Activated CD4-positive, alpha-beta T cell treated with anti-CD3 and anti-CD28 coated beads, Interleukin-2, amount 50 U/mL, for 48 hours (primary cell): ENCODE data around the gene ABCB4.

Experiments
- DNase-seq, 2 experiments: peaks; one replicate each; pipeline ENCODE4 v3.0.0-alpha.2; 2020

Gene ABCB4

DNA sequence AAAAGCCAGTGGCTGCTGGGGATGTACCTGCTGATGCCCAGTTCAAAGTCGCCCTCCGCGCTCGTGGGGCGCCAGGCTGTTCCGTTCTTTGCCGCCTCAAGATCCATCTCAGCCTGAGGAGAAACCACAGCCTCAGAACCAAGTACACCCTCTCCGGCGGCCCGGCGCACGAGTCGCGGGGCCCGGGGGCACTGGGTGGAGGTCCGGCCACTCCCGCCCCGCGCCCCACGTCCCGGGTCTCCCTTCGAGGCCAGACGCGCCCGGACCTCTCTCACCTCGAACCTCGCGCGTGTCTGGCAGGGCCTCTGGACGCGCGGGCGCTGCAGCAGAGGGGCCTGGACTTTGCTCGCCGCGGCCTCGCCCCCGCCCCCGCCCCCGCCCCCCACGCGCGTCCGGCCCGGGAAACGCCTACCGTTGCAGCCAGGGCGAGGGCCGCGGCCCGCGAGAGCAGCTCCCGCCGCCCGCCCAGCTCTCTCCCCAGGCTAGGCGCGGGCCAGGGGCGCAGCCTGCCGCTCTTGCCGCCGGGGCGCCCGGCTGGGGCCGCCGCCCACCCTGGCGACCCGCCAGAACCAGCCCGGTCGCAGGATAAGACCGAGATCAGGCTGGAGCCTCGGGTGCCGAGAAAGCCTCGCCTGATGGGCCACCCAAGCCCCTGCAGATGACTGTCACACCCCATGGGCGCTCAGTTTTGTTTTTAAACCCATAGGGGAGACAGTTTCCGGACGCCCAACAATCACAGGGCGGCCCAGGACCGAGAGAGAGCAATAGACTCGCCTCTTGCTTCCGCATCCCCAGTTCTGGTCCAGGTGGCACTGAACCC is at the start of gene ABCB4:
Gene ABCB4, minus strand, starts transcription at position 322 of the 820 bp plus-strand sequence. Its CDS starts 215 bp downstream, at position 107.
- DNase-seq = peak in 1 of 2 experiments; percentile 4

- no peak for DNase-seq
These were observed 43.3 kb upstream of the ABCB4 start for GRCh38 chr7:87518735-87519134.

GRCh38 chr7:87517891-87518290 is 42.4 kb upstream of the ABCB4 start:
- no peak for DNase-seq

GRCh38 chr7:87517136-87517815 is 41.8 kb upstream of the ABCB4 start:
- DNase-seq = no peak

DNA sequence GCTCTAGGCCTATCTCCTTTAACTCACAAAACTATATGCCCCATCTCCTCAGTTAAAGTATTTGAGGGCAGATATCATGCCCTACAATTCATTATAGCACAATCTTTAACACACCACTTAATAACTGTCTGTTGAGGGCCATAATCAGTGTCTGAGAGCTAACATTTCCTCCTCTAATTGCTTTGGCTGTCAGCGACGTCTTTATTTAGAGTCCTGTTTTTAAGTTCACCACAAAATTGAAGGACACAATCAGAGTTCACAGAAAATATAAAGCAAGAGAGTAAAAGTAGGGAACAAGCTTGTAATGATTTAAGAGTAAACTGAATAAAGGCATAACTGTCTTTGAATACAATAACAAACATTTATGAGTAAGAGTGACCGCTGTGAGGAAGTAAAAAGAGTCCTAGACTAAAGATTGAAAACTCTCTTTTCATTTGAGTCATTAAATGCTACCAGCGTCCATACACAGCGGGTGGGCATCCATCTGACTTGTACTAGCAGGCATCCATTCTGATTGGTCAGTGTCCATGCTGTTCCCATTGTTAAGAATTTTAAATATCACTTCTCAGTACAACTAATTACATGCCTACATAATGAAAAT is 38.4 kb upstream of the ABCB4 start:
- no peak for DNase-seq

- no peak for DNase-seq
These were observed 37.4 kb upstream of the ABCB4 start for GRCh38 chr7:87512906-87513305.

DNA sequence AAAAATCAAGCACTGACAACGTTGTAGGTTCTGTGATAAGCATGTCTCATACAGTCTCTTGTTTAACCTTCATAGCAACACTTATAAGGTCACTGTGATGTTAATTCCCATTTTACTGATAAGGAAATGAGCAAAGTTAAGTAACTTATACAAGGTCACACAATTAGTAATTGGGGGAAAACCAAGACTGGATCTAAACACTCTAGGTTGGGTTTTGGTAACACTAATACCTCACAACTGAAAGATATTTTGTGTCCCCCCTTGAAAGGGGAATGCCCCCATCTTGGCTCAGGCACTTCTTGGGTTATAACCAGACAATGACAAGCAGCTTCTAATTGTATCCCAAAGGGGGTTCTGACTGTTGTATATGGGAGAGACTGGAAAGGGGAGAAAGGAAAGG is 36.0 kb upstream of the ABCB4 start:
- no peak for DNase-seq

DNA sequence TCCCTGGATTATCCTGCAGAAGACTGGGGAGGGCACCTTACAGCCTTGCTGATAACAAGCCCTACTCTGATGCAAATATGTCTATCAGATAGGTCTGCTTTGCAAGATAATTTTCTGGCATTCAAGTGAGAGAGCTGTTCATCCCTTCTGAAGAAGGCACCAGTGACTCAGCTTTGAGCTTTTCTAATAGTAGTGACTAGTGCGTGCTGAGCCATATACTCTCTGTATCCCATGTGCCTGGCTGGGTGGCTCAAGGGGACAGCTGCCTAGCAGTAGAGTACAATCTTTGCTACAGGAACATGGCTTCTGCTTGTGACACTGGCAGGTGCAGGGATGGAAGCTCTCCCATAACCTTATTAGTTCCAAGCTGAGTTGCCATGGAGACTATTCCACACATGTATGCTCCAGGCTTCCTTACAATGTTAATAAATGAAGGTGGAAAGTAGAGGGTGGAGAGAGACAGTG is 35.0 kb upstream of the ABCB4 start:
- no peak for DNase-seq

DNA sequence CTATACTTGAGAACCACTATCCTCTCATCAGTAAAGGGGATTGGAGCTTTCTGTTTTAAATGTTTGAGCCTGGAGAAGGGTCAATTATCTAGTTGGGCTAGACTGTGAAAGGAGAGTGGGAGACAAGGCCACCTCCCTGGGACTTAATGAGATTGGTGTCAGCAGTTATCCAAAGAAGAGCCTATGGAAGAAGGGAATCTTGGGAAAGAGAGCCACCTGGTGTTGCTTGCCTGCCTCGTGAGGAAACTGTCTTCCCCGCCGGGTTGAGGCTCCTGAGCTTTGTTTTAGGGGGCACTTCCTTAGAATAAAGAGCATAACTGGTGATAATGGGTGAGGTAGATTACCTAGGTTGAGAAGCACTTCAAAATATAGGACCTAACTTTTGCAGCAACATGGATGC is 32.0 kb upstream of the ABCB4 start:
- DNase-seq = no peak

DNA sequence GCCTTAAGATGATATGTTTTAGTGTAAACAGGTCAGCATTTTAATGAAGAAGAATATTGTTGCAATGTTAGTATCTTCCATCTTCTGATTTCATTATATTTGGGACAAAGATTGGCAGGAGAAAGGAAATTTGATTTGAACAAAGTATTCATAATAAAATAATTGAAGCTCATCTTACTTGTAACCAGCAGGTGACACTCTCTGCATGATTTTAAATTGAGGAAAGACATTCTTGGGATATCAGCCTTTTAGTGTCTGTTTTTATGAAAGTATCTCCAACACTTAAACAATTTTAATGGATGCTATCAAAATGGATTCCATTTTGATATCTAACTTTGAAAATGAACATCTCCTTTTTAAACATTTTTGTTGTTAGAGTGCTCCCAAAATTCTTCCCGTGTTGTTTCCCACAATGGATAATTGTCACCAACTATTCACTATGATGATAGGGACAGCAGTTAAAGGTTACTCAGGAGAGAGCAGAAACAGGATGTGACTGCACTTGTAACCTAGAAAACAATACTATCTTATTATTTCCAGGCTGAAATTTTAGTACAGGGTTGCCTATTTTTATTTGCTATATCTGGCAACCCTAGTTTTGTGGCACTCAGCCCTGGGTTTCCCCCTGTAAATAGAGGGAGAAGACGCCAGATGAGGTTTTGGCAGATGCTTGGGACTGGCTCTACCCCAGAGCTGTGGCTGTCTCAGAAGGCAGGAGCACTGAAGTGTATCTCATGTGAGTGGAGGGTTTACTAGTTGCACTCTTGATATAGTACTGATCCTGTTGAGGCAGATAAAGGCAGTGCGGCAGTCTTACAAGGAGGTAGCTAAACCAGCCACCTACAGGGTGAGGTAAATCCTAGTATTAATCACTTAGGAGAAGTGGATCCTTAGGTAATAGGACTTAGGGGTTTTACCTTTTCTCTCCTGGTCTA is 31.0 kb upstream of the ABCB4 start:
- no peak for DNase-seq

GRCh38 chr7:87505557-87506245 is 30.2 kb upstream of the ABCB4 start:
- DNase-seq = no peak

DNA sequence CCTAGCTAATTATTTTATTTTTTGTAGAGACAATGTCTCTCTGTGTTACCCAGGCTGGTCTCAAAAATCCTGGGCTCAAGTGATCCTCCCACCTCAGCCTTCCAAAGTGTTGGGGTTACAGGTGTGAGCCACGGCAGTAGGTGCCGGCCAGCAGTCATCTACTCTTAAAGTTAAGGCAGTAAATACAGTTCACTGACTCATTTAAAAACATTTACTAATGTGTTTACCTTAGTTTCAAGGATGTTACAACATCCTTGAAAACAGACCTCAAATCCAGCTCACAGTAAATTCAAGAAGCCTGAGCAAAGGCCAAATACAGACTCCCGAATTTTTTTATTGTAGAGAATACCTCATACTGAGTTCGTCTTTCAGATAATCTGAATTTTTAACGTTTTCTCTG is 29.6 kb upstream of the ABCB4 start:
- no peak for DNase-seq

GRCh38 chr7:87499494-87499893 is 24.0 kb upstream of the ABCB4 start:
- no peak for DNase-seq

- DNase-seq = no peak
These were observed 23.4 kb upstream of the ABCB4 start for GRCh38 chr7:87498893-87499292.

- no peak for DNase-seq
These were observed 22.0 kb upstream of the ABCB4 start for GRCh38 chr7:87497482-87497881.

- no peak for DNase-seq
These were observed 19.9 kb upstream of the ABCB4 start for GRCh38 chr7:87495366-87495765.

DNA sequence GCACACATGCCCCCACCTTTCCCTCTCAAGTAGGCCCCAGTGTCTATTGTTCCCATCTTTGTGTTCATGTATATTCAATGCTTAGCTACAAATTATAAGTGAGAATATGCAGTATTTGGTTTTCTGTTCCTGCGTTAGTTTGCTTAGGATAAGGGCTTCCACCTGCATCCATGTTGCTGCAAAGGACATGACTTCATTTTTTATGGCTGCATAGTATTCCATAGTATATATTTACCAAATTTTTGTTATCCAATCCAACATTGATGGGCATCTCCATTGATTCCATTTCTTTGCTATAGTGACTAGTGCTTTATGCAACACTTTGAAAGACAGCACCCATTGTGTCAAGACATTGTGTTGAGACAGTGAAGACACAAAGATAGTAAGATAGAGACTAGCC is 19.0 kb upstream of the ABCB4 start:
- no peak for DNase-seq

DNA sequence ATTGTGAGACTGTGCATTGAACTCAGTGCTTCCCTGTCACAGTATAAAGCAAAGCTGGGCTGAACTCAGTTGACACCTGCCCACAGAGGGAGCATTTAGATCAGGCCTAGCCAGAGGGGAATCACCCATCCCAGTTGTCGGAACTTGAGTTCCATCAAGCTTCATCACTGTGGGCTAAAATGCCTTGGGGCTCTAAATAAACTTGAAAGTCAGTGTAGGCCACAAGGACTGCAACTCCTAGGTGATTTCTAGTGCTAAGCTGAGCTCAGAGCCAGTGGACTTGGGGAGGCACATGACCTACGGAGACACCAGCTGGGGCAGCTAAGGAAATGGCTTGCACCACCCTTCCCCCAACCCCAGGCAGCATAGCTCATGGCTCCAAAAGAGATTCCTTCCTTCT is 7.7 kb upstream of the ABCB4 start:
- no peak for DNase-seq

GRCh38 chr7:87482115-87482514 is 6.6 kb upstream of the ABCB4 start:
- no peak for DNase-seq

- DNase-seq = no peak
These were observed 4.9 kb upstream of the ABCB4 start for GRCh38 chr7:87480386-87480785.

GRCh38 chr7:87479951-87480350 is 4.5 kb upstream of the ABCB4 start:
- no peak for DNase-seq

DNA sequence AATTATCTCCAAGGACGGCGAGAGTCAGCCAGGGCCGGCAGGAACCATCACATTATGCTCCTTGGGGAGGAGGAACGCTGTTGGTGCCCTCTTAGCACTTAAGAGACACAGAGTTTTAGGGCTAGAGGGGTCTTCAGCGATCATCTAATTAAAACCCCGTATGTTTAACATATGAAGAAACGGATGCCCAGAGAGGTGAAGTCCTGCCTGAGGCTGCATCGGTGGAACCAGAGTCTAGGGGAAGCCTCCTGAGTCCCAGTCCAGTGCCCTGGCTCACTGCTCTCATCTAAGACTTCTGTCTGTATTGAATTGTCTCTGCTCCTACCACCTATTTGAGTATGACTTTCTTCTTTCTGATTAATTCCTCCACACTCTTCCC is 688 bp upstream of the ABCB4 start:
- DNase-seq = no peak
